A549 (cell line): ENCODE results near the gene ATF6B. TPM values are rescaled to one million over a fixed set of nuclear protein-coding genes. Genes with fewer than 3 reads are reported as not detected.

Experiments
- ATAC-seq, 2 experiments: fragments of 200-7000 bp in 1 of 2; fragments of >200 bp in 1 of 2; cut with Nextera tagmentation in 1 of 2; cut with Tn5 transposase in 1 of 2; 3 replicates each; pipeline versions ENCODE4 v1.8.0 to v1.9.1; 2018 to 2020; ENCODE audit warnings: mild to moderate bottlenecking in 1 of 2, moderate library complexity in 1 of 2
- CTCF ChIA-PET: fragments of 300-600 bp; sonication (Branson Sonifier 250); formaldehyde crosslinking; extraction: SDS; loops from one replicate; lab custom pipeline; 2021; ENCODE audit warnings: antibody characterized with exemption, inconsistent platforms; lab: Yijun Ruan, JAX
- POLR2A ChIA-PET: fragments of 350-600 bp; formaldehyde crosslinking; extraction: SDS; loops from one replicate; lab custom pipeline; 2021; ENCODE audit warnings: antibody characterized with exemption, inconsistent platforms; lab: Yijun Ruan, JAX
- DNase-seq, 2 experiments: peaks; one replicate each; pipeline versions ENCODE4 v3.0.0 to v3.0.0-alpha.2; 2011 to 2016; ENCODE audit warnings: low read depth in 1 of 2, low spot score in 1 of 2
- FAIRE-seq: peaks from 2 replicates; lab custom pipeline; 2011; peaks lifted over from hg19 to GRCh38; lab: Jason Lieb, UNC
- H3K27ac ChIP-seq, 2 experiments: fragments of >200 bp; sonication (Bioruptor Twin); formaldehyde crosslinking; 3 replicates each; pipeline ENCODE4 v1.5.1; 2016 to 2017
- H3K4me1 ChIP-seq: fragments of >200 bp; sonication (Bioruptor Twin); formaldehyde crosslinking; 3 replicates; pipeline ENCODE4 v1.6.1; 2016
- H3K4me2 ChIP-seq: fragments of >200 bp; sonication (Bioruptor Twin); formaldehyde crosslinking; 3 replicates; pipeline ENCODE4 v1.6.1; 2016
- H3K4me3 ChIP-seq: fragments of >200 bp; sonication (Bioruptor Twin); formaldehyde crosslinking; 3 replicates; pipeline ENCODE4 v1.5.1; 2016
- H3K9me3 ChIP-seq: fragments of >200 bp; sonication (Bioruptor Twin); formaldehyde crosslinking; 3 replicates; pipeline ENCODE4 v1.6.1; 2016
- BHLHE40 ChIP-seq: IDR thresholded peaks from 2 replicates; pipeline ENCODE4 v1.6.1; 2012; ENCODE audit warnings: low read depth, low read length, inconsistent platforms
- CBX2 ChIP-seq: fragments of 200-600 bp; sonication (generic); IDR thresholded peaks from 2 replicates; pipeline ENCODE4 v1.6.1; 2016; ENCODE audit warnings: low read depth, mild to moderate bottlenecking, borderline replicate concordance
- CBX8 ChIP-seq: fragments of 200-600 bp; sonication (generic); IDR thresholded peaks from 2 replicates; pipeline ENCODE4 v1.6.1; 2016
- CHD4 ChIP-seq: fragments of 200-600 bp; sonication (generic); IDR thresholded peaks from 2 replicates; pipeline ENCODE4 v1.6.1; 2016; ENCODE audit warnings: antibody characterized with exemption, mild to moderate bottlenecking, borderline replicate concordance
- FOSB ChIP-seq: fragments of 250-450 bp; sonication (Bioruptor Pico); IDR thresholded peaks from 2 replicates; pipeline ENCODE4 v1.5.0; 2020; ENCODE audit warnings: mild to moderate bottlenecking, moderate library complexity
- HEYL ChIP-seq: fragments of 250-450 bp; sonication (Bioruptor Pico); IDR thresholded peaks from 2 replicates; pipeline ENCODE4 v1.8.0; 2021; ENCODE audit warnings: mild to moderate bottlenecking, moderate library complexity
- HOXA7 ChIP-seq: fragments of 250-450 bp; sonication (Bioruptor Pico); IDR thresholded peaks from 2 replicates; pipeline ENCODE4 v1.5.0; 2020; ENCODE audit warnings: mild to moderate bottlenecking, moderate library complexity
- HOXB5 ChIP-seq: fragments of 250-450 bp; sonication (Bioruptor Pico); IDR thresholded peaks from 2 replicates; pipeline ENCODE4 v1.5.0; 2020; ENCODE audit warnings: mild to moderate bottlenecking, moderate library complexity
- JUNB ChIP-seq: fragments of >200 bp; sonication (Bioruptor Twin); formaldehyde crosslinking; IDR thresholded peaks from 2 replicates; pipeline ENCODE4 v1.6.1; 2016
- KDM5A ChIP-seq: fragments of 200-600 bp; sonication (generic); IDR thresholded peaks from 2 replicates; pipeline ENCODE4 v1.6.1; 2016; ENCODE audit warnings: antibody characterized with exemption, mild to moderate bottlenecking
- NPAS2 ChIP-seq: fragments of 250-450 bp; sonication (Bioruptor Pico); IDR thresholded peaks from 2 replicates; pipeline ENCODE4 v1.8.0; 2022; ENCODE audit warnings: mild to moderate bottlenecking, moderate library complexity, borderline replicate concordance
- NR3C1 ChIP-seq: fragments of >200 bp; sonication (Bioruptor Twin); formaldehyde crosslinking; IDR thresholded peaks from 3 replicates; pipeline ENCODE4 v1.6.1; 2017
- POLR2A ChIP-seq: IDR thresholded peaks from 2 replicates; pipeline ENCODE4 v1.6.1; 2012; ENCODE audit warnings: mild to moderate bottlenecking, low read length
- RAD21 ChIP-seq, 2 experiments: fragments of >200 bp in 1 of 2; sonication (Bioruptor Twin) in 1 of 2; formaldehyde crosslinking in 1 of 2; IDR thresholded peaks in 1 of 2; conservative IDR thresholded peaks in 1 of 2; 2 replicates in 1 of 2; 3 replicates in 1 of 2; pipeline ENCODE4 v1.6.1; 2012 to 2018; ENCODE audit warnings: inconsistent platforms in 1 of 2
- SREBF2 ChIP-seq: fragments of 450-650 bp; IDR thresholded peaks from 2 replicates; pipeline ENCODE4 v1.6.1; 2014; ENCODE audit warnings: mild to moderate bottlenecking, moderate library complexity
- TFCP2L1 ChIP-seq: fragments of 250-450 bp; sonication (Bioruptor Pico); IDR thresholded peaks from 2 replicates; pipeline ENCODE4 v1.5.0; 2021; ENCODE audit warnings: mild to moderate bottlenecking
- TP53 ChIP-seq: fragments of 250-450 bp; sonication (Bioruptor Pico); IDR thresholded peaks from 2 replicates; pipeline ENCODE4 v1.5.0; 2021; ENCODE audit warnings: mild to moderate bottlenecking, moderate library complexity
- ZC3H11A ChIP-seq: fragments of 450-650 bp; IDR thresholded peaks from 2 replicates; pipeline ENCODE4 v1.6.1; 2014; ENCODE audit warnings: antibody characterized with exemption, mild to moderate bottlenecking
- WGBS: methylation state at CpG from one replicate; pipeline ENCODE4 v1.1.6; 2017; ENCODE audit errors: missing lambda C conversion rate; 5-methylcytosine and 5-hydroxymethylcytosine counted together
- polyA plus RNA-seq, 4 experiments: library from polyadenylated mRNA; depleted of rRNA in 3 of 4; stranded (reverse); fragments of >200 nt; fragmentation: RNase III in 1 of 4; extraction: RNeasy Plus Mini Kit Qiagen cat#74134 plus additional on column Dnase treatment in 1 of 4; gene quantifications; 2 replicates in 3 of 4; 3 replicates in 1 of 4; pipeline ENCODE4 v1.2.3, GENCODE V29; 2011 to 2017
- TF ChIP-seq, protein P1 (sequence below): IDR thresholded peaks from 2 replicates; pipeline ENCODE4 v1.6.1; 2012
- TF ChIP-seq, protein P2 (sequence below): fragments of 250-450 bp; sonication (Bioruptor Pico); IDR thresholded peaks from 2 replicates; pipeline ENCODE4 v1.5.0; 2020; ENCODE audit warnings: low read depth, mild to moderate bottlenecking, moderate library complexity
- TF ChIP-seq, protein P3 (sequence below): IDR thresholded peaks from 2 replicates; pipeline ENCODE4 v1.6.1; 2012
- TF ChIP-seq, protein P4 (sequence below): fragments of 150-350 bp; IDR thresholded peaks from 2 replicates; pipeline ENCODE4 v1.6.1; 2014; ENCODE audit warnings: low read depth, mild to moderate bottlenecking, low read length
- TF ChIP-seq, protein P5 (sequence below): fragments of 250-450 bp; sonication (Bioruptor Pico); IDR thresholded peaks from 2 replicates; pipeline ENCODE4 v1.5.0; 2021; ENCODE audit warnings: mild to moderate bottlenecking, moderate library complexity, borderline replicate concordance
- TF ChIP-seq, protein P6 (sequence below): fragments of 200-600 bp; sonication (generic); IDR thresholded peaks from 2 replicates; pipeline ENCODE4 v1.6.1; 2016; ENCODE audit warnings: antibody characterized with exemption, mild to moderate bottlenecking, moderate library complexity
- TF ChIP-seq, protein P7 (sequence below): fragments of >200 bp; sonication (Bioruptor Twin); formaldehyde crosslinking; IDR thresholded peaks from 3 replicates; pipeline ENCODE4 v1.6.1; 2016
- TF ChIP-seq, protein P8 (sequence below): fragments of >200 bp; sonication (Bioruptor Twin); formaldehyde crosslinking; IDR thresholded peaks from 3 replicates; pipeline ENCODE4 v1.5.1; 2016

ATF6B gene
- polyA plus RNA-seq, 2 of the 4 experiments (the other 2 are of a cell fraction), result 19.3 to 29.0 TPM

DNA sequence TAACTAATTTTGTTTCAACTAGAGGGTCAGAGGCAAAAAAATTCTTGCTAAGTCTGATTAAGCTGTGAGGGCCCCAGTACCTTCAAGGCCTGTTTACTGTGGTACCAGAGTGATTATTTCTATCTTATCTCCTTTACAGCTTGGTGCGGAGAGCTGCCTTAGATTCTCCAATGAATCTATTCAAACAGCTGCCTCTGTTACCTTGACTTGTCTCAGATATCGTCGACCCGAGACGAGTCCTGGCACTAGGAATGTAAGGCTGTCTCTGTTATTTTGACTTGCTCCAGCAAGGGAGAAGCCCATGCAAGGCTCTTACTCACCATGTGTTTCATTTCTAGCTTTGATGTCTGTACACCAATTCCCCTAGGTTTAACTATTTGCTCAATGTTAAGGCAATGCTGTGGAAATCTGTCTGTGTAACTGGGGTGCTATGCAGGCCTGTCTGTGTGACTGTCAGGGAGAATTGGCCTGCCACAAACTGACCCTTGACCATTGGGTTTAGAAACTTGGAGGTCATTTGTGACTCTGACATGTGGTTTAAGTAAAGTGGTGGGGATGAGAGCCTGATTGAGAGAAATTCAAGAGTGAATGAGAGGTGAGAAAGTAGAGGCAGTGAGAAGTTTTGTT lies 12.5 kb upstream of the ATF6B start:
- FAIRE-seq, result no peak
- Histone ChIP-seq H3K4me1 (no peaks in the 10 kb centered on the region), H3K27ac (no peak overlapping the region), H3K4me2 (no peak overlapping the region), H3K4me3 (no peak overlapping the region), H3K9me3 (no peaks in the 10 kb centered on the region)
- DNase-seq, result no peak
- ChIA-PET POLR2A (no interaction called here), CTCF (interaction anchor here (0.6 to 0.9 kb wide), 2 partner anchors 40 to 46 kb away, joined by 3 read pairs; no protein-coding TSS in a partner anchor)
- no peak for TF ChIP-seq HOXA7
- TF ChIP-seq, protein P1, sequence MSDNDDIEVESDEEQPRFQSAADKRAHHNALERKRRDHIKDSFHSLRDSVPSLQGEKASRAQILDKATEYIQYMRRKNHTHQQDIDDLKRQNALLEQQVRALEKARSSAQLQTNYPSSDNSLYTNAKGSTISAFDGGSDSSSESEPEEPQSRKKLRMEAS, result no peak
- TF ChIP-seq KDM5A, result no peak
- TF ChIP-seq, protein P2, sequence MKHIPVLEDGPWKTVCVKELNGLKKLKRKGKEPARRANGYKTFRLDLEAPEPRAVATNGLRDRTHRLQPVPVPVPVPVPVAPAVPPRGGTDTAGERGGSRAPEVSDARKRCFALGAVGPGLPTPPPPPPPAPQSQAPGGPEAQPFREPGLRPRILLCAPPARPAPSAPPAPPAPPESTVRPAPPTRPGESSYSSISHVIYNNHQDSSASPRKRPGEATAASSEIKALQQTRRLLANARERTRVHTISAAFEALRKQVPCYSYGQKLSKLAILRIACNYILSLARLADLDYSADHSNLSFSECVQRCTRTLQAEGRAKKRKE (CRISPR knock-in tag), result no peak
- TF ChIP-seq BHLHE40, result no peak
- no peak for TF ChIP-seq CBX8
- TF ChIP-seq, protein P3, sequence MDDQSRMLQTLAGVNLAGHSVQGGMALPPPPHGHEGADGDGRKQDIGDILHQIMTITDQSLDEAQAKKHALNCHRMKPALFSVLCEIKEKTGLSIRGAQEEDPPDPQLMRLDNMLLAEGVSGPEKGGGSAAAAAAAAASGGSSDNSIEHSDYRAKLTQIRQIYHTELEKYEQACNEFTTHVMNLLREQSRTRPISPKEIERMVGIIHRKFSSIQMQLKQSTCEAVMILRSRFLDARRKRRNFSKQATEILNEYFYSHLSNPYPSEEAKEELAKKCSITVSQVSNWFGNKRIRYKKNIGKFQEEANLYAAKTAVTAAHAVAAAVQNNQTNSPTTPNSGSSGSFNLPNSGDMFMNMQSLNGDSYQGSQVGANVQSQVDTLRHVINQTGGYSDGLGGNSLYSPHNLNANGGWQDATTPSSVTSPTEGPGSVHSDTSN, result no peak
- no peak for TF ChIP-seq HEYL (CRISPR knock-in tag)
- no peak for TF ChIP-seq NR3C1
- no peak for ATAC-seq
- 78% methylated on average over 5 of the region's 5 CpGs for WGBS

DNA sequence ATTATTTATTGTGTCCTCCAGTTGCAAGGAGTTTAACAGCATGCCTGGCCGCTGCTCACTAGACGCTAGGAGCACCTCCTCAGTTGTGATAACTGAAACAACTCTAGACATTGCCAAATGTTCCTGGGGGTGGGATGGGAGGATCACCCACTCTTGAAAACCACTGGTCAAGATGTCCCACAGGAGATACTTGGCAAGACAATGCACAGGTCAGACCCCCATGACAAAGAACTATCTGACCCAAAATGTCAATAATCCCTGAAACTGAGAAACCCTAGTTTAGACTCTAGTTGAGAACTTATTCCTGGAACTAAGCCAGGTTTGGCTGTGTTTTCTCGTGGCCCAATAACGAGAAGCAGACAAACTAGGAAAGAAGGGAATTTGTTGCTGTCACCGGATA lies 11.5 kb upstream of the ATF6B start:
- no peak for FAIRE-seq
- Histone ChIP-seq H3K4me2 (no peak overlapping the region), H3K4me1 (no peaks in the 10 kb centered on the region), H3K27ac (no peak overlapping the region), H3K4me3 (no peak overlapping the region), H3K9me3 (no peaks in the 10 kb centered on the region)
- DNase-seq, result no peak
- ATAC-seq, result no peak
- WGBS, result 65% methylated on average over 5 of the region's 5 CpGs
- CTCF ChIA-PET, result interaction anchor here (0.9 kb wide), 1 partner anchor 45 kb away, joined by 3 read pairs; no protein-coding TSS in a partner anchor
- POLR2A ChIA-PET, result interaction anchor here (0.7 kb wide), 1 partner anchor 12 kb away, joined by 3 read pairs; the partner anchor contains the start of gene ATF6B
- no peak for TF ChIP-seq RAD21 (conservative IDR thresholded peaks at IDR 0.05 in 1 of 2, IDR thresholded peaks at IDR 0.05 in 1 of 2)
- no peak for TF ChIP-seq POLR2A
- no peak for TF ChIP-seq ZC3H11A
- TF ChIP-seq CBX2, result no peak
- TF ChIP-seq, protein P4, sequence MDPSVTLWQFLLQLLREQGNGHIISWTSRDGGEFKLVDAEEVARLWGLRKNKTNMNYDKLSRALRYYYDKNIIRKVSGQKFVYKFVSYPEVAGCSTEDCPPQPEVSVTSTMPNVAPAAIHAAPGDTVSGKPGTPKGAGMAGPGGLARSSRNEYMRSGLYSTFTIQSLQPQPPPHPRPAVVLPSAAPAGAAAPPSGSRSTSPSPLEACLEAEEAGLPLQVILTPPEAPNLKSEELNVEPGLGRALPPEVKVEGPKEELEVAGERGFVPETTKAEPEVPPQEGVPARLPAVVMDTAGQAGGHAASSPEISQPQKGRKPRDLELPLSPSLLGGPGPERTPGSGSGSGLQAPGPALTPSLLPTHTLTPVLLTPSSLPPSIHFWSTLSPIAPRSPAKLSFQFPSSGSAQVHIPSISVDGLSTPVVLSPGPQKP, result no peak
- TF ChIP-seq, protein P5, sequence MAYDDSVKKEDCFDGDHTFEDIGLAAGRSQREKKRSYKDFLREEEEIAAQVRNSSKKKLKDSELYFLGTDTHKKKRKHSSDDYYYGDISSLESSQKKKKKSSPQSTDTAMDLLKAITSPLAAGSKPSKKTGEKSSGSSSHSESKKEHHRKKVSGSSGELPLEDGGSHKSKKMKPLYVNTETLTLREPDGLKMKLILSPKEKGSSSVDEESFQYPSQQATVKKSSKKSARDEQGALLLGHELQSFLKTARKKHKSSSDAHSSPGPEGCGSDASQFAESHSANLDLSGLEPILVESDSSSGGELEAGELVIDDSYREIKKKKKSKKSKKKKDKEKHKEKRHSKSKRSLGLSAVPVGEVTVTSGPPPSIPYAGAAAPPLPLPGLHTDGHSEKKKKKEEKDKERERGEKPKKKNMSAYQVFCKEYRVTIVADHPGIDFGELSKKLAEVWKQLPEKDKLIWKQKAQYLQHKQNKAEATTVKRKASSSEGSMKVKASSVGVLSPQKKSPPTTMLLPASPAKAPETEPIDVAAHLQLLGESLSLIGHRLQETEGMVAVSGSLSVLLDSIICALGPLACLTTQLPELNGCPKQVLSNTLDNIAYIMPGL, result no peak
- TF ChIP-seq TFCP2L1, result no peak
- no peak for TF ChIP-seq CHD4
- TF ChIP-seq, protein P6, sequence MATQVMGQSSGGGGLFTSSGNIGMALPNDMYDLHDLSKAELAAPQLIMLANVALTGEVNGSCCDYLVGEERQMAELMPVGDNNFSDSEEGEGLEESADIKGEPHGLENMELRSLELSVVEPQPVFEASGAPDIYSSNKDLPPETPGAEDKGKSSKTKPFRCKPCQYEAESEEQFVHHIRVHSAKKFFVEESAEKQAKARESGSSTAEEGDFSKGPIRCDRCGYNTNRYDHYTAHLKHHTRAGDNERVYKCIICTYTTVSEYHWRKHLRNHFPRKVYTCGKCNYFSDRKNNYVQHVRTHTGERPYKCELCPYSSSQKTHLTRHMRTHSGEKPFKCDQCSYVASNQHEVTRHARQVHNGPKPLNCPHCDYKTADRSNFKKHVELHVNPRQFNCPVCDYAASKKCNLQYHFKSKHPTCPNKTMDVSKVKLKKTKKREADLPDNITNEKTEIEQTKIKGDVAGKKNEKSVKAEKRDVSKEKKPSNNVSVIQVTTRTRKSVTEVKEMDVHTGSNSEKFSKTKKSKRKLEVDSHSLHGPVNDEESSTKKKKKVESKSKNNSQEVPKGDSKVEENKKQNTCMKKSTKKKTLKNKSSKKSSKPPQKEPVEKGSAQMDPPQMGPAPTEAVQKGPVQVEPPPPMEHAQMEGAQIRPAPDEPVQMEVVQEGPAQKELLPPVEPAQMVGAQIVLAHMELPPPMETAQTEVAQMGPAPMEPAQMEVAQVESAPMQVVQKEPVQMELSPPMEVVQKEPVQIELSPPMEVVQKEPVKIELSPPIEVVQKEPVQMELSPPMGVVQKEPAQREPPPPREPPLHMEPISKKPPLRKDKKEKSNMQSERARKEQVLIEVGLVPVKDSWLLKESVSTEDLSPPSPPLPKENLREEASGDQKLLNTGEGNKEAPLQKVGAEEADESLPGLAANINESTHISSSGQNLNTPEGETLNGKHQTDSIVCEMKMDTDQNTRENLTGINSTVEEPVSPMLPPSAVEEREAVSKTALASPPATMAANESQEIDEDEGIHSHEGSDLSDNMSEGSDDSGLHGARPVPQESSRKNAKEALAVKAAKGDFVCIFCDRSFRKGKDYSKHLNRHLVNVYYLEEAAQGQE, result no peak
- no peak for TF ChIP-seq NPAS2 (CRISPR knock-in tag)
- no peak for TF ChIP-seq FOSB
- TF ChIP-seq, protein P7, sequence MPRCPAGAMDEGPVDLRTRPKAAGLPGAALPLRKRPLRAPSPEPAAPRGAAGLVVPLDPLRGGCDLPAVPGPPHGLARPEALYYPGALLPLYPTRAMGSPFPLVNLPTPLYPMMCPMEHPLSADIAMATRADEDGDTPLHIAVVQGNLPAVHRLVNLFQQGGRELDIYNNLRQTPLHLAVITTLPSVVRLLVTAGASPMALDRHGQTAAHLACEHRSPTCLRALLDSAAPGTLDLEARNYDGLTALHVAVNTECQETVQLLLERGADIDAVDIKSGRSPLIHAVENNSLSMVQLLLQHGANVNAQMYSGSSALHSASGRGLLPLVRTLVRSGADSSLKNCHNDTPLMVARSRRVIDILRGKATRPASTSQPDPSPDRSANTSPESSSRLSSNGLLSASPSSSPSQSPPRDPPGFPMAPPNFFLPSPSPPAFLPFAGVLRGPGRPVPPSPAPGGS, result no peak
- TF ChIP-seq HOXB5 (CRISPR knock-in tag), result no peak
- no peak for TF ChIP-seq KDM5A
- TF ChIP-seq, protein P8, sequence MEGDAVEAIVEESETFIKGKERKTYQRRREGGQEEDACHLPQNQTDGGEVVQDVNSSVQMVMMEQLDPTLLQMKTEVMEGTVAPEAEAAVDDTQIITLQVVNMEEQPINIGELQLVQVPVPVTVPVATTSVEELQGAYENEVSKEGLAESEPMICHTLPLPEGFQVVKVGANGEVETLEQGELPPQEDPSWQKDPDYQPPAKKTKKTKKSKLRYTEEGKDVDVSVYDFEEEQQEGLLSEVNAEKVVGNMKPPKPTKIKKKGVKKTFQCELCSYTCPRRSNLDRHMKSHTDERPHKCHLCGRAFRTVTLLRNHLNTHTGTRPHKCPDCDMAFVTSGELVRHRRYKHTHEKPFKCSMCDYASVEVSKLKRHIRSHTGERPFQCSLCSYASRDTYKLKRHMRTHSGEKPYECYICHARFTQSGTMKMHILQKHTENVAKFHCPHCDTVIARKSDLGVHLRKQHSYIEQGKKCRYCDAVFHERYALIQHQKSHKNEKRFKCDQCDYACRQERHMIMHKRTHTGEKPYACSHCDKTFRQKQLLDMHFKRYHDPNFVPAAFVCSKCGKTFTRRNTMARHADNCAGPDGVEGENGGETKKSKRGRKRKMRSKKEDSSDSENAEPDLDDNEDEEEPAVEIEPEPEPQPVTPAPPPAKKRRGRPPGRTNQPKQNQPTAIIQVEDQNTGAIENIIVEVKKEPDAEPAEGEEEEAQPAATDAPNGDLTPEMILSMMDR, result no peak
- TF ChIP-seq NR3C1, result no peak
- no peak for TF ChIP-seq SREBF2
- TF ChIP-seq TP53, result no peak
- TF ChIP-seq JUNB, result no peak
